K562 (cell line): ENCODE results near the gene EFHD2. TPM values are rescaled to one million over a fixed set of nuclear protein-coding genes. Genes with fewer than 3 reads are reported as not detected.
A peak's percentile ranks its signal among the peaks of the same experiment; 100 is the strongest.

Experiments
- ATAC-seq: fragments of 200-7000 bp; cut with Tn5 transposase; 3 replicates; pipeline ENCODE4 v1.9.1; 2020; ENCODE audit warnings: moderate library complexity
- BruUV-seq: library from RNA; stranded (reverse); fragments of 400-500 nt; replicated peaks from 2 replicates; lab custom pipeline; 2021; lab: Mats Ljungman, UMichigan
- CTCF ChIA-PET: fragments of 300-600 bp; formaldehyde crosslinking; extraction: SDS; loops from one replicate; lab custom pipeline; 2021; ENCODE audit warnings: low intra/inter-chr PET ratio; lab: Yijun Ruan, JAX
- POLR2A ChIA-PET: fragments of 300-600, 350-650 bp; sonication (Branson Sonifier 250); formaldehyde crosslinking; extraction: SDS; loops from one replicate; lab custom pipeline; 2021; ENCODE audit warnings: antibody characterized with exemption, inconsistent platforms; lab: Yijun Ruan, JAX
- DNase-seq, 4 experiments: peaks; one replicate each; pipeline versions ENCODE4 v3.0.0 to v3.0.0-alpha.2; 2011 to 2018; ENCODE audit warnings: low spot score in 3 of 4, mixed read lengths in 3 of 4; ENCODE audit errors: extremely low read depth in 1 of 4
- FAIRE-seq: peaks from 2 replicates; lab custom pipeline; 2011; peaks lifted over from hg19 to GRCh38; lab: Jason Lieb, UNC
- H2AFZ ChIP-seq: 2 replicates; pipeline ENCODE4 v1.6.0; 2011; ENCODE audit warnings: low read depth, low read length, control low read depth, inconsistent platforms
- H3K27ac ChIP-seq: fragments of 200-600 bp; 3 replicates; pipeline ENCODE4 v1.8.0; 2011; ENCODE audit warnings: low read depth, mild to moderate bottlenecking, control low read depth, inconsistent platforms, low read length, moderate library complexity, mixed read lengths; ENCODE audit errors: extremely low read depth
- H3K27me3 ChIP-seq, 2 experiments: fragments of 300-600 bp in 1 of 2; 2 replicates in 1 of 2; 3 replicates in 1 of 2; pipeline versions ENCODE4 v1.6.0 to v1.8.0; 2011; ENCODE audit warnings: inconsistent platforms in 2 of 2, low read length in 2 of 2, mild to moderate bottlenecking in 1 of 2, mixed read lengths in 1 of 2, moderate library complexity in 1 of 2; ENCODE audit not compliant: control insufficient read depth in 2 of 2, insufficient read depth in 2 of 2
- H3K36me3 ChIP-seq: fragments of 300-600 bp; 3 replicates; pipeline ENCODE4 v1.8.0; 2011; ENCODE audit warnings: mild to moderate bottlenecking, low read length, inconsistent platforms; ENCODE audit not compliant: control insufficient read depth, insufficient read depth
- H3K4me1 ChIP-seq, 2 experiments: fragments of 200-600 bp in 1 of 2; replicated peaks in 1 of 2; 2 replicates in 1 of 2; 3 replicates in 1 of 2; pipeline versions ENCODE4 v1.5.1 to v1.8.0; 2011; ENCODE audit warnings: inconsistent platforms in 2 of 2, low read length in 2 of 2, mild to moderate bottlenecking in 1 of 2, mixed read lengths in 1 of 2, moderate library complexity in 1 of 2; ENCODE audit not compliant: control insufficient read depth in 2 of 2, insufficient read depth in 2 of 2
- H3K4me2 ChIP-seq: 2 replicates; pipeline ENCODE4 v1.6.1; 2011; ENCODE audit warnings: low read length, control low read depth, inconsistent platforms, mixed read lengths; ENCODE audit not compliant: insufficient read depth
- H3K4me3 ChIP-seq: fragments of 200-600 bp; sonication (generic), shearing (Covaris generic); 2 replicates; pipeline ENCODE4 v1.5.1; 2016; ENCODE audit warnings: control low read depth, inconsistent platforms
- H3K79me2 ChIP-seq: fragments of 200-600 bp; 3 replicates; pipeline ENCODE4 v1.8.0; 2011; ENCODE audit warnings: low read length, inconsistent platforms; ENCODE audit not compliant: control insufficient read depth, insufficient read depth
- H3K9ac ChIP-seq, 2 experiments: 2 replicates each; pipeline versions ENCODE4 v1.6.0 to v1.6.1; 2011; ENCODE audit warnings: low read depth in 2 of 2, low read length in 2 of 2, control low read depth in 1 of 2, inconsistent platforms in 1 of 2, mild to moderate bottlenecking in 1 of 2, mixed read lengths in 1 of 2; ENCODE audit not compliant: insufficient read depth in 1 of 2
- H3K9me1 ChIP-seq: one replicate; pipeline ENCODE4 v1.6.0; 2011; ENCODE audit warnings: inconsistent platforms, mild to moderate bottlenecking, low read length, moderate library complexity; ENCODE audit not compliant: control insufficient read depth, insufficient read depth
- H3K9me3 ChIP-seq: replicated peaks from 2 replicates; pipeline ENCODE4 v1.5.1; 2011; ENCODE audit warnings: low read depth, low read length, inconsistent platforms; ENCODE audit not compliant: control insufficient read depth, insufficient read depth
- H4K20me1 ChIP-seq: replicated peaks from 2 replicates; pipeline ENCODE4 v1.6.1; 2011; ENCODE audit warnings: low read length, inconsistent platforms, mixed read lengths; ENCODE audit not compliant: control insufficient read depth, insufficient read depth
- ARID1B ChIP-seq: fragments of 450-650 bp; IDR thresholded peaks from 2 replicates; pipeline ENCODE4 v1.6.1; 2016; ENCODE audit warnings: antibody characterized with exemption, mild to moderate bottlenecking, inconsistent platforms
- ASH1L ChIP-seq: fragments of 450-650 bp; IDR thresholded peaks from 2 replicates; pipeline ENCODE4 v1.6.1; 2018; ENCODE audit warnings: borderline replicate concordance, mild to moderate bottlenecking, low read depth; ENCODE audit not compliant: partially characterized antibody
- CBFA2T3 ChIP-seq: fragments of 450-650 bp; IDR thresholded peaks from 2 replicates; pipeline ENCODE4 v1.6.1; 2017
- EP300 ChIP-seq: IDR thresholded peaks from 2 replicates; pipeline ENCODE4 v1.6.1; 2012; ENCODE audit warnings: low read length, improper control_type of control experiment
- EWSR1 ChIP-seq: fragments of 450-650 bp; IDR thresholded peaks from 2 replicates; pipeline ENCODE4 v1.6.1; 2018; ENCODE audit warnings: borderline replicate concordance, mild to moderate bottlenecking, low read depth, moderate library complexity; ENCODE audit not compliant: partially characterized antibody
- FOXK2 ChIP-seq, 2 experiments: fragments of 450-650 bp; IDR thresholded peaks in 1 of 2; conservative IDR thresholded peaks in 1 of 2; 2 replicates each; pipeline ENCODE4 v1.6.1; 2016; ENCODE audit warnings: low read depth in 2 of 2, mild to moderate bottlenecking in 1 of 2
- HDAC6 ChIP-seq: IDR thresholded peaks from 2 replicates; pipeline ENCODE4 v1.6.1; 2012; ENCODE audit warnings: low read depth, mild to moderate bottlenecking, control low read depth, inconsistent platforms, low read length, moderate library complexity
- LARP7 ChIP-seq: fragments of 450-650 bp; IDR thresholded peaks from 2 replicates; pipeline ENCODE4 v1.6.1; 2016
- MAFG ChIP-seq: fragments of 450-650 bp; conservative IDR thresholded peaks from 2 replicates; pipeline ENCODE4 v1.6.1; 2016; ENCODE audit warnings: missing genetic modification characterization, missing compliant biosample characterization
- MED1 ChIP-seq: sonication (generic); formaldehyde crosslinking; IDR thresholded peaks from 2 replicates; pipeline ENCODE4 v1.8.1; 2023; ENCODE audit warnings: missing genetic modification reagents, borderline replicate concordance
- MYC ChIP-seq, 2 experiments: fragments of 250-450 bp in 1 of 2; sonication (Bioruptor Pico) in 1 of 2; IDR thresholded peaks; 2 replicates each; pipeline versions ENCODE4 v1.5.1 to v1.6.1; 2012 to 2021; ENCODE audit warnings: low read depth in 2 of 2, borderline replicate concordance in 1 of 2, improper control_type of control experiment in 1 of 2, low read length in 1 of 2, mild to moderate bottlenecking in 1 of 2, moderate library complexity in 1 of 2
- PHF8 ChIP-seq: fragments of 200-600 bp; sonication (generic); IDR thresholded peaks from 2 replicates; pipeline ENCODE4 v1.6.1; 2012; ENCODE audit warnings: mixed run types, mild to moderate bottlenecking, inconsistent platforms, low read length, moderate library complexity, borderline replicate concordance
- PRMT5 ChIP-seq: sonication (generic); formaldehyde crosslinking; IDR thresholded peaks from 2 replicates; pipeline ENCODE4 v1.5.0; 2020; ENCODE audit warnings: missing genetic modification reagents
- RNF2 ChIP-seq: sonication (generic); IDR thresholded peaks from 2 replicates; pipeline ENCODE4 v1.6.1; 2016
- SMARCA4 ChIP-seq: fragments of 450-650 bp; IDR thresholded peaks from 2 replicates; pipeline ENCODE4 v1.6.1; 2016
- SMARCE1 ChIP-seq: fragments of 450-650 bp; IDR thresholded peaks from 2 replicates; pipeline ENCODE4 v1.7.1; 2016; ENCODE audit warnings: mild to moderate bottlenecking
- TGIF2 ChIP-seq: sonication (generic); formaldehyde crosslinking; IDR thresholded peaks from 2 replicates; pipeline ENCODE4 v1.8.1; 2022; ENCODE audit warnings: mild to moderate bottlenecking, missing genetic modification reagents, moderate library complexity
- THRAP3 ChIP-seq: fragments of 450-650 bp; IDR thresholded peaks from 2 replicates; pipeline ENCODE4 v1.6.1; 2016; ENCODE audit warnings: mild to moderate bottlenecking, inconsistent platforms, borderline replicate concordance
- ZFP30 ChIP-seq: fragments of 250-450 bp; sonication (Bioruptor Pico); IDR thresholded peaks from 2 replicates; pipeline ENCODE4 v1.8.0; 2022; ENCODE audit warnings: moderate library complexity, mild to moderate bottlenecking, inconsistent platforms, borderline replicate concordance
- ZNF584 ChIP-seq: fragments of 200-800 bp; sonication (Bioruptor generic); IDR thresholded peaks from 2 replicates; pipeline ENCODE4 v1.6.1; 2016; ENCODE audit warnings: low read depth, mild to moderate bottlenecking, missing genetic modification characterization, missing compliant biosample characterization
- WGBS: fragments of 100-300 bp; shearing (Covaris generic); methylation state at CpG from one replicate; pipeline ENCODE4 v1.1.6; 2016; ENCODE audit warnings: low coverage, mixed read lengths; ENCODE audit not compliant: insufficient coverage; ENCODE audit errors: missing lambda C conversion rate; 5-methylcytosine and 5-hydroxymethylcytosine counted together
- in situ Hi-C: fragments of 300-500 bp; cut with MboI; formaldehyde crosslinking; loops from 4 replicates; pipeline ENCODE4 v1.15.0; 2018; ENCODE audit warnings: inconsistent platforms, mixed read lengths
- intact Hi-C: fragments of 100-400 bp; cut with micrococcal nuclease; formaldehyde crosslinking; loops from 2 replicates; pipeline ENCODE4 v1.14.2; 2022
- polyA plus RNA-seq, 8 experiments: library from polyadenylated mRNA; depleted of rRNA in 4 of 8; stranded (reverse) in 5 of 8; unstranded in 3 of 8; fragments of >200 nt; fragmentation: Nextera tagmentation in 2 of 8; fragmentation: Illumina TruSeq in 1 of 8; extraction: Ambion mirVana in 2 of 8; extraction: Trizol in 1 of 8; gene quantifications; 2 replicates each; pipeline versions ENCODE4 v1.2.1 to v1.2.3, GENCODE V29; 2011 to 2014; ENCODE audit warnings: inconsistent platforms in 1 of 8, missing spikeins in 1 of 8
- total RNA-seq, 7 experiments: library from RNA; depleted of rRNA in 6 of 7; stranded (reverse); fragments of >200 nt in 6 of 7; fragmentation: Illumina TruSeq in 2 of 7; extraction: Trizol in 2 of 7; gene quantifications; 2 replicates each; pipeline versions ENCODE4 v1.2.1 to v1.2.3, GENCODE V29; 2011 to 2021; ENCODE audit warnings: low replicate concordance in 1 of 7
- TF ChIP-seq, protein P1 (sequence below): IDR thresholded peaks from 2 replicates; pipeline ENCODE4 v1.6.1; 2016; ENCODE audit warnings: missing genetic modification characterization, missing compliant biosample characterization

Gene EFHD2
- total and polyA plus RNA-seq, 9 of the 15 experiments (the other 6 are each of a cell fraction or from before 2014, with no cell fraction given) = 1.7 to 73.5 (median 25.2) TPM

DNA sequence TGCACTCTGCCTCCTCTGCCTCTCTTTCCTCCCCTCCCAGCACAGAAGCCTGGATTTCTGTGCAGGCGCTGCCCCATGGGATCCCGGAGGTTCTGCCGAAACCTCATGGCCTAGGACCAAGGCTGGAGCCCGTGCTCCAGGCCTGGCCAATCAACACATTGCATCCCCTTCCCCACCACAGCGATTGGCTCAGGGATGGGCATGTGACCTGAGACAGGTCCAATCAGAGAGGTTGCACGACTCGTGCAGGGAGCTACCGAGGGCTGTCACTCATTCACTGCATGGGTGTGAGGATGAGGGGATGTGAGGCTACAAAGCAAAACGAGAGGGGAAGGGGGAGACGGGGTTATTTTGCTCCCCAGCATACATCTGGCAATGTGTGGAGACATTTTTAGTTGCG, 62.9 kb downstream of the EFHD2 start (continued):
- no peak for TF ChIP-seq SMARCA4

DNA sequence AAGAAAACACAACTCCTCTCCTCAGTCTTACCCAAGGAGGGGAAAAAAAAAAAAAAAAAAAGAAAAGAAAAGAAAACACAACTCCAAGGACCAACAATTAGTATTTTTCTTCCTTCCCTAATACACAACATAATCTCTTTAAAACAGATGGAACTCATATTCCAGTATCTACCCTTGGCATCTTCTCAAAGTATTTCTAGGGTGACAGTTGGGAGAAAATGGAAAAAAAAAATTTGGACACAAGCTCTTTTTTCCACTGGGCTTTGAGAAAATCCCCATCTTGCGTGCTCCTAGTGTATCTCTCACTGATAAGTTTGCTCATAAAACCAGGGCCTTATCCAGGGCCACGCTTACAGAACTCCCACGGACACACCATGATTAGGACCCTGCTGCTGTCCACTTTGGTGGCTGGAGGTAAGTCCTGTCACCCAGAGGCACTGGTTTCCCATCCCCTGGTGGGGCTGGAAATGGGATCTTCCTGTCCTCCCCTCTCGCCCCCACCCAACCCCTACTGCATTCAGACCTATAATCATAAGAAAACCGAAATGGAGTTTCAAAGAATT, 66.1 kb downstream of the EFHD2 start, which contains the start of gene CELA2B:
Gene CELA2B, plus strand, starts transcription at position 353 of the 563 bp plus-strand sequence. Its CDS starts 22 bp downstream, at position 375.
- Histone ChIP-seq H3K9me3 (no peaks in the 10 kb centered on the region), H3K36me3 (no peaks in the 10 kb centered on the region), H3K9me1 (no peaks in the 10 kb centered on the region), H3K4me1 (peaks cover 5 to 6% of the 10 kb centered on the region in 2 experiments; a peak in 3 of 5 replicates), H3K27me3 (no peaks in the 10 kb centered on the region), H2AFZ (no peak within 1 kb of the TSS), H3K27ac (no peak within 1 kb of the TSS), H3K4me3 (no peak within 1 kb of the TSS), H3K79me2 (no peaks in the 10 kb centered on the region), H3K9ac (peak within 1 kb of the TSS in 1 of 2 experiments; percentile 17; a peak in 1 of 4 replicates), H4K20me1 (no peaks in the 10 kb centered on the region), H3K4me2 (no peak within 1 kb of the TSS; the same call in 1 of the 2 replicates)
- WGBS = 11% methylated on average over 5 of the region's 5 CpGs
- POLR2A ChIA-PET = no interaction called here
- ATAC-seq (peak; percentile 35; the same call in 2 of the 3 replicates), FAIRE-seq (peak; percentile 57), DNase-seq (peak in 1 of 4 experiments; percentile 18)
- in situ Hi-C loops = no loop called here
- intact Hi-C loops = no loop called here
- CTCF ChIA-PET = no interaction called here
- no TSS peak for BruUV-seq
- no peak for TF ChIP-seq THRAP3
- TF ChIP-seq ZFP30 (CRISPR knock-in tag) = no peak
- no peak for TF ChIP-seq RNF2
- peak; percentile 37; the same call in 1 of the 2 replicates for TF ChIP-seq SMARCE1
- TF ChIP-seq ASH1L = no peak
- no peak for TF ChIP-seq PHF8
- no peak for TF ChIP-seq TGIF2 (CRISPR knock-in tag)
- no peak for TF ChIP-seq ZNF584 (CRISPR knock-in tag)
- TF ChIP-seq CBFA2T3 = peak; percentile 32; the same call in 1 of the 2 replicates
- peak in 1 of 2 experiments; percentile 20; a peak in 1 of 4 replicates for TF ChIP-seq FOXK2 (conservative IDR thresholded peaks at IDR 0.05 in 1 of 2, IDR thresholded peaks at IDR 0.05 in 1 of 2; ENCODE audit: low read depth in 2 of 2)
- TF ChIP-seq, protein P1, sequence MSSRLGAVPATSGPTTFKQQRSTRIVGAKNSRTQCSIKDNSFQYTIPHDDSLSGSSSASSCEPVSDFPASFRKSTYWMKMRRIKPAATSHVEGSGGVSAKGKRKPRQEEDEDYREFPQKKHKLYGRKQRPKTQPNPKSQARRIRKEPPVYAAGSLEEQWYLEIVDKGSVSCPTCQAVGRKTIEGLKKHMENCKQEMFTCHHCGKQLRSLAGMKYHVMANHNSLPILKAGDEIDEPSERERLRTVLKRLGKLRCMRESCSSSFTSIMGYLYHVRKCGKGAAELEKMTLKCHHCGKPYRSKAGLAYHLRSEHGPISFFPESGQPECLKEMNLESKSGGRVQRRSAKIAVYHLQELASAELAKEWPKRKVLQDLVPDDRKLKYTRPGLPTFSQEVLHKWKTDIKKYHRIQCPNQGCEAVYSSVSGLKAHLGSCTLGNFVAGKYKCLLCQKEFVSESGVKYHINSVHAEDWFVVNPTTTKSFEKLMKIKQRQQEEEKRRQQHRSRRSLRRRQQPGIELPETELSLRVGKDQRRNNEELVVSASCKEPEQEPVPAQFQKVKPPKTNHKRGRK (tag) = peak; percentile 48; the same call in 1 of the 2 replicates
- no peak for TF ChIP-seq EWSR1
- no peak for TF ChIP-seq MED1
- TF ChIP-seq MYC (IDR thresholded peaks at IDR 0.05; ENCODE audit: low read depth, low read length) = no peak
- TF ChIP-seq MYC (CRISPR knock-in tag; IDR thresholded peaks at IDR 0.05; ENCODE audit: borderline replicate concordance, low read depth) = no peak
- peak; percentile 75 for TF ChIP-seq ARID1B
- peak; percentile 45; the same call in 1 of the 2 replicates for TF ChIP-seq EP300
- TF ChIP-seq LARP7 = no peak
- TF ChIP-seq HDAC6 = no peak
- no peak for TF ChIP-seq PRMT5 (CRISPR knock-in tag)
- TF ChIP-seq MAFG (tag) = no peak
